ENCODE data around the gene OR2T10.
"Not testable (repeated sequence)": the region's sequence is repeated elsewhere in the genome, so short reads cannot be mapped to it uniquely, and the experiment has no call there.

GRCh38 chr1:248640906-248641305 is 43.4 kb upstream of the OR2T10 start:
- not testable (repeated sequence) for TF ChIP-seq POLR2AphosphoS5, POLR2A (IDR thresholded peaks at IDR 0.05; ENCODE audit: low read depth, low read length)
